ENCODE results near the gene MRPS27. TPM values are rescaled to one million over a fixed set of nuclear protein-coding genes. Genes with fewer than 3 reads are reported as not detected.

MRPS27 gene
- total and polyA plus RNA-seq, 2 of the 4 experiments (the other 2 are of a cell fraction): 46.9 to 90.5 TPM

DNA sequence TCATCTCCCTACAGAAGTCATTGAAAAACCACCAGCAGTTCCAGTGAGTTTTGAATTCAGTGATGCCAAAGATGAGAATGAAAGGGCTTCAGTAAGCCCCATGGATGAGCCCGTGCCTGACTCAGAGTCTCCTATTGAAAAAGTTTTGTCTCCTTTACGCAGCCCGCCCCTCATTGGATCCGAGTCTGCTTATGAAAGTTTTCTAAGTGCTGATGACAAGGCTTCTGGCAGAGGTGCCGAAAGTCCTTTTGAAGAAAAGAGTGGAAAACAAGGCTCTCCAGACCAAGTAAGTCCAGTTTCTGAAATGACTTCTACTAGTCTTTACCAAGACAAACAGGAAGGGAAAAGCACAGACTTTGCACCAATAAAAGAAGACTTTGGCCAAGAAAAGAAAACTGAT, 122.6 kb downstream of the MRPS27 start:
- H3K36me3 ChIP-seq (ENCODE audit: control insufficient read depth, insufficient read depth, low read length): peaks cover 65% of the 10 kb centered on the region
- no peak overlapping the region for H3K23ac ChIP-seq (ENCODE audit: low read depth, low read length)
- dilution Hi-C loops (cut with HindIII; ENCODE audit: low sequenced_read_pairs, unreplicated experiment) (no loop called here), in situ Hi-C loops (cut with MboI; ENCODE audit: low sequenced_read_pairs) (no loop called here), intact Hi-C loops (cut with micrococcal nuclease) (no loop called here)
- H4K5ac ChIP-seq (ENCODE audit: low read depth, low read length): no peak overlapping the region
- H3K14ac ChIP-seq (replicated peaks; ENCODE audit: low read depth, low read length): no peak overlapping the region
- H2AK9ac ChIP-seq (replicated peaks; ENCODE audit: low read depth, low read length, poor library complexity): no peak overlapping the region
- H3K79me1 ChIP-seq (ENCODE audit: low read depth in 1 of 2, low read length in 2 of 2): peaks cover 56 to 84% of the 10 kb centered on the region in 2 experiments
- no peak overlapping the region for H3K9ac ChIP-seq (ENCODE audit: low read depth, low read length)
- H2BK120ac ChIP-seq (ENCODE audit: low read depth, low read length): no peak overlapping the region
- POLR2A ChIA-PET (ENCODE audit: unreplicated experiment): no interaction called here
- H3K27me3 ChIP-seq (ENCODE audit: control insufficient read depth, insufficient read depth, low read length): no peaks in the 10 kb centered on the region
- H3K9me3 ChIP-seq (ENCODE audit: control insufficient read depth, insufficient read depth, low read length): no peaks in the 10 kb centered on the region
- 0 out of 2 replicates have a peak, but pooled peaks cover 12% of the 10 kb centered on the region for H4K20me1 ChIP-seq (ENCODE audit: insufficient read depth, low read length)
- no TSS peak for BruUV-seq (replicated peaks)
- no peak for DNase-seq
- no peak overlapping the region for H4K91ac ChIP-seq (ENCODE audit: insufficient read depth, low read depth, low read length)
- no peak overlapping the region for H3K56ac ChIP-seq (ENCODE audit: extremely low read depth, insufficient read depth, low read length)
- no peak overlapping the region for H4K8ac ChIP-seq (ENCODE audit: low read depth in 2 of 2, low read length in 2 of 2)
- H3K4me1 ChIP-seq (ENCODE audit: control insufficient read depth, insufficient read depth, low read length): no peaks in the 10 kb centered on the region; the same call in 1 of the 2 replicates
- no peak overlapping the region for H3K18ac ChIP-seq (ENCODE audit: low read depth, low read length)
- H2BK20ac ChIP-seq (ENCODE audit: low read depth, low read length): no peak overlapping the region
- no peak overlapping the region for H3K4me3 ChIP-seq (ENCODE audit: insufficient read depth, low read depth, low read length)
- H3K27ac ChIP-seq (ENCODE audit: insufficient read depth, low read length): no peak overlapping the region
- no peak overlapping the region for H2AFZ ChIP-seq (replicated peaks; ENCODE audit: low read length, poor library complexity)
- no peak overlapping the region for H2BK5ac ChIP-seq (ENCODE audit: low read depth, low read length, poor library complexity, severe bottlenecking)
- H2AK5ac ChIP-seq (ENCODE audit: low read depth, low read length): no peak overlapping the region
- no CpG with 5 or more reads among the region's 5 CpGs for WGBS, 2 experiments (ENCODE audit: extremely low coverage in 2 of 2, insufficient read length in 1 of 2)
- no peak overlapping the region for H3K4ac ChIP-seq (ENCODE audit: low read depth, low read length)
- peaks cover 6% of the 10 kb centered on the region for H3K9me1 ChIP-seq (ENCODE audit: insufficient read depth, low read length)
- no peak overlapping the region for H2BK15ac ChIP-seq (ENCODE audit: low read depth, low read length)
- ATAC-seq (ENCODE audit: low read depth): no peak
- CTCF ChIA-PET: no interaction called here
- TF ChIP-seq CEBPB (IDR thresholded peaks at IDR 0.05; ENCODE audit: low read depth, low read length) (no peak), MAFK (IDR thresholded peaks at IDR 0.05; ENCODE audit: low read depth, low read length) (no peak), MAZ (IDR thresholded peaks at IDR 0.05; ENCODE audit: borderline replicate concordance, low read depth, low read length) (no peak), NFE2L2 (IDR thresholded peaks at IDR 0.05; ENCODE audit: low read depth, low read length) (no peak)
- TF ChIP-seq, protein P1, sequence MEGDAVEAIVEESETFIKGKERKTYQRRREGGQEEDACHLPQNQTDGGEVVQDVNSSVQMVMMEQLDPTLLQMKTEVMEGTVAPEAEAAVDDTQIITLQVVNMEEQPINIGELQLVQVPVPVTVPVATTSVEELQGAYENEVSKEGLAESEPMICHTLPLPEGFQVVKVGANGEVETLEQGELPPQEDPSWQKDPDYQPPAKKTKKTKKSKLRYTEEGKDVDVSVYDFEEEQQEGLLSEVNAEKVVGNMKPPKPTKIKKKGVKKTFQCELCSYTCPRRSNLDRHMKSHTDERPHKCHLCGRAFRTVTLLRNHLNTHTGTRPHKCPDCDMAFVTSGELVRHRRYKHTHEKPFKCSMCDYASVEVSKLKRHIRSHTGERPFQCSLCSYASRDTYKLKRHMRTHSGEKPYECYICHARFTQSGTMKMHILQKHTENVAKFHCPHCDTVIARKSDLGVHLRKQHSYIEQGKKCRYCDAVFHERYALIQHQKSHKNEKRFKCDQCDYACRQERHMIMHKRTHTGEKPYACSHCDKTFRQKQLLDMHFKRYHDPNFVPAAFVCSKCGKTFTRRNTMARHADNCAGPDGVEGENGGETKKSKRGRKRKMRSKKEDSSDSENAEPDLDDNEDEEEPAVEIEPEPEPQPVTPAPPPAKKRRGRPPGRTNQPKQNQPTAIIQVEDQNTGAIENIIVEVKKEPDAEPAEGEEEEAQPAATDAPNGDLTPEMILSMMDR (conservative IDR thresholded peaks at IDR 0.05; ENCODE audit: low read depth, low read length): no peak
- TF ChIP-seq, protein P2, sequence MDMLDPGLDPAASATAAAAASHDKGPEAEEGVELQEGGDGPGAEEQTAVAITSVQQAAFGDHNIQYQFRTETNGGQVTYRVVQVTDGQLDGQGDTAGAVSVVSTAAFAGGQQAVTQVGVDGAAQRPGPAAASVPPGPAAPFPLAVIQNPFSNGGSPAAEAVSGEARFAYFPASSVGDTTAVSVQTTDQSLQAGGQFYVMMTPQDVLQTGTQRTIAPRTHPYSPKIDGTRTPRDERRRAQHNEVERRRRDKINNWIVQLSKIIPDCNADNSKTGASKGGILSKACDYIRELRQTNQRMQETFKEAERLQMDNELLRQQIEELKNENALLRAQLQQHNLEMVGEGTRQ (IDR thresholded peaks at IDR 0.05; ENCODE audit: low read depth, low read length): no peak
- TF ChIP-seq, protein P3, sequence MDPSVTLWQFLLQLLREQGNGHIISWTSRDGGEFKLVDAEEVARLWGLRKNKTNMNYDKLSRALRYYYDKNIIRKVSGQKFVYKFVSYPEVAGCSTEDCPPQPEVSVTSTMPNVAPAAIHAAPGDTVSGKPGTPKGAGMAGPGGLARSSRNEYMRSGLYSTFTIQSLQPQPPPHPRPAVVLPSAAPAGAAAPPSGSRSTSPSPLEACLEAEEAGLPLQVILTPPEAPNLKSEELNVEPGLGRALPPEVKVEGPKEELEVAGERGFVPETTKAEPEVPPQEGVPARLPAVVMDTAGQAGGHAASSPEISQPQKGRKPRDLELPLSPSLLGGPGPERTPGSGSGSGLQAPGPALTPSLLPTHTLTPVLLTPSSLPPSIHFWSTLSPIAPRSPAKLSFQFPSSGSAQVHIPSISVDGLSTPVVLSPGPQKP (IDR thresholded peaks at IDR 0.05; ENCODE audit: borderline replicate concordance, low read depth, low read length): no peak
- H3K4me2 ChIP-seq (ENCODE audit: low read depth, low read length): no peak overlapping the region
